HEK293 (cell line): ENCODE data around the gene METTL1.

Experiments used
- CTCF ChIA-PET: fragments of 350-600 bp; formaldehyde crosslinking; extraction: SDS; loops from one replicate; lab custom pipeline; 2021; ENCODE audit warnings: antibody characterized with exemption; lab: Yijun Ruan, JAX
- POLR2A ChIA-PET: fragments of 300-600 bp; formaldehyde crosslinking; extraction: SDS; loops from one replicate; lab custom pipeline; 2020; ENCODE audit warnings: antibody characterized with exemption, inconsistent platforms; lab: Yijun Ruan, JAX
- H3K27ac ChIP-seq: fragments of 200-500 bp; sonication (Bioruptor generic); 2 replicates; pipeline ENCODE4 v1.5.1; 2014; ENCODE audit warnings: low read depth, low read length, control low read depth, inconsistent platforms; ENCODE audit errors: extremely low read depth
- H3K36me3 ChIP-seq, 2 experiments: fragments of 200-500 bp in 1 of 2; sonication (Bioruptor generic) in 1 of 2; 1 replicate in 1 of 2; 2 replicates in 1 of 2; pipeline ENCODE4 v1.5.1; 2014 to 2017; ENCODE audit warnings: inconsistent platforms in 2 of 2, low read length in 2 of 2; ENCODE audit not compliant: control insufficient read depth in 2 of 2, insufficient read depth in 1 of 2
- H3K4me1 ChIP-seq: fragments of 200-500 bp; sonication (Bioruptor generic); 2 replicates; pipeline ENCODE4 v1.5.1; 2014; ENCODE audit warnings: mild to moderate bottlenecking, low read length, inconsistent platforms; ENCODE audit not compliant: control insufficient read depth, insufficient read depth
- H3K4me3 ChIP-seq: 2 replicates; pipeline ENCODE4 v1.5.1; 2011; ENCODE audit warnings: low read depth, mild to moderate bottlenecking, control low read depth, low read length, moderate library complexity
- H3K9me3 ChIP-seq: fragments of 200-500 bp; sonication (Bioruptor generic); 2 replicates; pipeline ENCODE4 v1.5.1; 2014; ENCODE audit warnings: low read depth, low read length, inconsistent platforms; ENCODE audit not compliant: control insufficient read depth, insufficient read depth
- MYNN ChIP-seq: fragments of 450-650 bp; formaldehyde crosslinking; IDR thresholded peaks from 2 replicates; pipeline ENCODE4 v1.5.1; 2016; ENCODE audit warnings: missing biosample characterization, missing genetic modification characterization, borderline replicate concordance
- SCRT2 ChIP-seq: fragments of 450-650 bp; formaldehyde crosslinking; IDR thresholded peaks from 2 replicates; pipeline ENCODE4 v1.5.1; 2016; ENCODE audit warnings: missing biosample characterization, missing genetic modification characterization
- SETDB1 ChIP-seq: IDR thresholded peaks from one replicate; pipeline ENCODE4 v1.6.1; 2017; ENCODE audit warnings: mild to moderate bottlenecking, low read length, moderate library complexity, mixed read lengths; ENCODE audit not compliant: insufficient read length
- ZFP69B ChIP-seq: fragments of 450-650 bp; formaldehyde crosslinking; IDR thresholded peaks from 2 replicates; pipeline ENCODE4 v1.5.1; 2016; ENCODE audit warnings: missing biosample characterization, missing genetic modification characterization
- ZNF341 ChIP-seq: fragments of 450-650 bp; formaldehyde crosslinking; IDR thresholded peaks from 2 replicates; pipeline ENCODE4; 2016; ENCODE audit warnings: low read depth, missing biosample characterization, missing genetic modification characterization
- ZNF48 ChIP-seq: fragments of 450-650 bp; formaldehyde crosslinking; IDR thresholded peaks from 2 replicates; pipeline ENCODE4 v1.5.1; 2016; ENCODE audit warnings: missing biosample characterization, missing genetic modification characterization
- ZNF596 ChIP-seq: fragments of 450-650 bp; IDR thresholded peaks from 2 replicates; pipeline ENCODE4 v1.5.0; 2018; ENCODE audit warnings: missing biosample characterization, mild to moderate bottlenecking, missing genetic modification characterization, moderate library complexity
- ZNF623 ChIP-seq: fragments of 450-650 bp; formaldehyde crosslinking; IDR thresholded peaks from 2 replicates; pipeline ENCODE4 v1.5.1; 2016; ENCODE audit warnings: missing biosample characterization, missing genetic modification characterization
- ZNF670 ChIP-seq: fragments of 450-650 bp; formaldehyde crosslinking; IDR thresholded peaks from 2 replicates; pipeline ENCODE4 v1.5.1; 2016; ENCODE audit warnings: missing biosample characterization, missing genetic modification characterization, low read depth
- ZNF747 ChIP-seq: fragments of 450-650 bp; formaldehyde crosslinking; IDR thresholded peaks from 2 replicates; pipeline ENCODE4 v1.5.1; 2016; ENCODE audit warnings: missing biosample characterization, missing genetic modification characterization
- TF ChIP-seq, protein P1 (sequence below): fragments of 450-650 bp; formaldehyde crosslinking; IDR thresholded peaks from 2 replicates; pipeline ENCODE4 v1.5.1; 2016; ENCODE audit warnings: missing biosample characterization, missing genetic modification characterization
- TF ChIP-seq, protein P2 (sequence below): IDR thresholded peaks from 2 replicates; pipeline ENCODE4 v1.6.1; 2011; ENCODE audit warnings: mild to moderate bottlenecking, low read depth, low read length, borderline replicate concordance
- TF ChIP-seq, protein P3 (sequence below): fragments of 450-650 bp; formaldehyde crosslinking; IDR thresholded peaks from 2 replicates; pipeline ENCODE4 v1.5.1; 2016; ENCODE audit warnings: missing biosample characterization, missing genetic modification characterization, borderline replicate concordance

The METTL1 gene

DNA sequence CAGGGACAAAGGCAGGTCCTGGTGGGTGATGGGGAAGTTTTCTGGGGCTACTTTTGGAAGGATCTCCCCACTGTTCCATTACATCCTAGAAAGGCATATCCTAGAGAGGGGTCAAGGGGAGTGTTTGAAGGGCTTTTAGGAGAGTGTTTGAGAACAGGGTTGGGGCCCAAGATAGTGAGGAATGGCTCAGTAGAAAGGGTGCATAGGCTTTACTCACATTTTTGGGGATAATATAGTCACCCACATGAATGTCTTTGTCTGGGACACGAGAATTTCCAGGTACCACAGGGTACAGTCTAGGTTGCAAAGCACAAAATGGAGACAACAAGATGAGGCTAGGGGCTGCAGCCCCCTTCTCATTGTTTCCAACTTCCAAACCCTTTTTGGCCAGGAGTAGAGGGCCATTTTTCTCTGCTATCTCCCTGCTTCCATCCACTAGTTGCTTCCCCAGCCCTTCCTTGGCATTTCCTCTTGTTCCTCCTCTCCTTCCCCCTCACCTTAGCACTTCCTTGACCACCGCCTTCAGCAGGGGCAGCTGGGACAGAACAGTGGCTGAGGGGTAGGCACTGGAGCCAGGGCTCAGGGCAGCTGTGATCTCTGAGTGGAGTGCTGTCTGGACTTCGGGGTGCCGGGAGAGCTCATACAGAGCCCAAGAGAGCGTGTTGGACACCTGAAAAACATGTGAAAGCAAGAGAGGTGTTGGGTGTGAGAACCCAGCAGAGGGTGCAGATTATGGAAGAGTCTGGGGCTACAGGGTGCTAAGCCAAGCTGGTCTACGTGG is 7.8 kb downstream of the METTL1 start:
- POLR2A ChIA-PET, result interaction anchor here (0.8 kb wide), 1 partner anchor 16 kb away, joined by 3 read pairs; no protein-coding TSS in a partner anchor

DNA sequence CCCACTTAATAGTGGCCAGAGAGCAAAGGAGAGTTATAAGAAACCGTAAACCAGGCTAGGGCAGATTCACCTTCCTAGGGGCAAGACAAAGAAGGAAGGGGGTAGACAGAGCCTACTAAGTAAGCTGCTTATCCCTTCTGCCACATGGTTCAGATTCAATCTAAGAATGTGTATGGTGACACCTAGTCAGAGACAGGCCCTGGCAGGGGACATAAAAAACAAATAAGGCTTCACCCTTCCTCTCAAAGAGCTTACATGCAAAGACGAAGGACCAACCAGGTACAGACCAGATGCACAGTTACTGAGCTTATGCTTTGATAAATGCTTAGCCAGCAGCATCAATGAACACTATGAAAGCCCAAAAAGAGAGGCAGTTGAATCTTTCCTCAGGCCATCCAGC is 9.4 kb downstream of the METTL1 start:
- no peak overlapping the region for H3K4me3 ChIP-seq
- CTCF ChIA-PET, result no interaction called here
- TF ChIP-seq, protein P1, sequence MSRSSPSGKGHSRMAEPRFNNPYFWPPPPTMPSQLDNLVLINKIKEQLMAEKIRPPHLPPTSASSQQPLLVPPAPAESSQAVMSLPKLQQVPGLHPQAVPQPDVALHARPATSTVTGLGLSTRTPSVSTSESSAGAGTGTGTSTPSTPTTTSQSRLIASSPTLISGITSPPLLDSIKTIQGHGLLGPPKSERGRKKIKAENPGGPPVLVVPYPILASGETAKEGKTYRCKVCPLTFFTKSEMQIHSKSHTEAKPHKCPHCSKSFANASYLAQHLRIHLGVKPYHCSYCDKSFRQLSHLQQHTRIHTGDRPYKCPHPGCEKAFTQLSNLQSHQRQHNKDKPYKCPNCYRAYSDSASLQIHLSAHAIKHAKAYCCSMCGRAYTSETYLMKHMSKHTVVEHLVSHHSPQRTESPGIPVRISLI (tag by site-specific recombination), result no peak
- no peak for TF ChIP-seq SCRT2 (tag by site-specific recombination)
- no peak for TF ChIP-seq SETDB1
- no peak for TF ChIP-seq ZNF623 (tag by site-specific recombination)
- TF ChIP-seq ZNF670 (tag by site-specific recombination), result no peak
- H3K9me3 ChIP-seq, result no peaks in the 10 kb centered on the region
- peaks cover 12% of the 10 kb centered on the region for H3K4me1 ChIP-seq
- H3K36me3 ChIP-seq, result peaks cover 7 to 39% of the 10 kb centered on the region in 2 experiments
- POLR2A ChIA-PET, result no interaction called here
- no peak overlapping the region for H3K27ac ChIP-seq

More for the DNA sequence above, 7.8 kb downstream of the METTL1 start:
- no peak overlapping the region for H3K4me3 ChIP-seq
- TF ChIP-seq SCRT2 (tag by site-specific recombination) (peak; percentile 60), ZNF48 (tag by site-specific recombination) (no peak), ZNF596 (no peak)
- CTCF ChIA-PET, result interaction anchor here (0.7 to 3.8 kb wide), 4 partner anchors 8 to 141 kb away, joined by 3 to 26 read pairs (median 3); partner anchors contain the start of genes MARCHF9 and TSFM
- no peak overlapping the region for H3K27ac ChIP-seq
- no peaks in the 10 kb centered on the region for H3K9me3 ChIP-seq
- peaks cover 0 to 32% of the 10 kb centered on the region in 2 experiments; a peak in 2 of 3 replicates for H3K36me3 ChIP-seq
- peaks cover 15% of the 10 kb centered on the region for H3K4me1 ChIP-seq

DNA sequence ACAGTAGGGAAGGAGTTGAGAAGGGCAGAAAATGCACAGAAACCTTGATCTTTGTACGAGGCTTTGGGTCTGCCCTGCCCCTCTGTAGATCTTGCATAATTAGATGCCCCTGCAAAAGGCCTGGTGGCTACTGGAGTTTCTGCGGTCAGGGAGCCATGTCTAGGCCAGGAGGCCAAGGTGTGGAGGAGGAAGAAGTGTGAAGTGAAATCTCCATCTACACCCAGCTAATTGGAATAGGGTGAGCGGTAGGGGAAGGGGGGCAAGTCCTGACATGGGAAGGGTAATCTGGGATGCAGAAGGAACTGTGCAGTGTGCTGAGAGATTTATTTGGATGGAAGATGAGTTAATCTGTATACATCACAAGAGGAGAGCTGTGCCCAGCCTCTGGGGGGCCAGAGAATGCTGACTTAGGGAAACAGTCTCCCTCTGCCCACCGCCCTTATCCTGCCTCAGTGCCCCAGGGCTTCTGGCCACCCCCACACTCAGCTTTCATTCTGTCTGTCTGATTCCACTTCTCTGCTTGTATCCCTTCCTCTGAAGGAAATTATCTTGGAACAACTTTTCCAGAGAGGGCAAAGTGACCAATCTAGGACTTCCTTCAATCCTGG is 10.4 kb downstream of the METTL1 start:
- POLR2A ChIA-PET, result interaction anchor here (1.2 kb wide), 1 partner anchor 17 kb away, joined by 3 read pairs; no protein-coding TSS in a partner anchor
- CTCF ChIA-PET, result interaction anchor here (0.6 to 0.7 kb wide), 2 partner anchors 15 to 41 kb away, joined by 3 read pairs; no protein-coding TSS in a partner anchor
- H3K36me3 ChIP-seq, result peaks cover 10 to 46% of the 10 kb centered on the region in 2 experiments
- no peak overlapping the region for H3K27ac ChIP-seq
- no peak overlapping the region for H3K4me3 ChIP-seq
- H3K4me1 ChIP-seq, result peaks cover 3% of the 10 kb centered on the region
- TF ChIP-seq ZNF341 (tag by site-specific recombination) (no peak), ZFP69B (no peak), MYNN (tag by site-specific recombination) (no peak), ZNF747 (tag by site-specific recombination) (no peak)
- TF ChIP-seq, protein P2, sequence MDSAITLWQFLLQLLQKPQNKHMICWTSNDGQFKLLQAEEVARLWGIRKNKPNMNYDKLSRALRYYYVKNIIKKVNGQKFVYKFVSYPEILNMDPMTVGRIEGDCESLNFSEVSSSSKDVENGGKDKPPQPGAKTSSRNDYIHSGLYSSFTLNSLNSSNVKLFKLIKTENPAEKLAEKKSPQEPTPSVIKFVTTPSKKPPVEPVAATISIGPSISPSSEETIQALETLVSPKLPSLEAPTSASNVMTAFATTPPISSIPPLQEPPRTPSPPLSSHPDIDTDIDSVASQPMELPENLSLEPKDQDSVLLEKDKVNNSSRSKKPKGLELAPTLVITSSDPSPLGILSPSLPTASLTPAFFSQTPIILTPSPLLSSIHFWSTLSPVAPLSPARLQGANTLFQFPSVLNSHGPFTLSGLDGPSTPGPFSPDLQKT, result no peak
- TF ChIP-seq, protein P3, sequence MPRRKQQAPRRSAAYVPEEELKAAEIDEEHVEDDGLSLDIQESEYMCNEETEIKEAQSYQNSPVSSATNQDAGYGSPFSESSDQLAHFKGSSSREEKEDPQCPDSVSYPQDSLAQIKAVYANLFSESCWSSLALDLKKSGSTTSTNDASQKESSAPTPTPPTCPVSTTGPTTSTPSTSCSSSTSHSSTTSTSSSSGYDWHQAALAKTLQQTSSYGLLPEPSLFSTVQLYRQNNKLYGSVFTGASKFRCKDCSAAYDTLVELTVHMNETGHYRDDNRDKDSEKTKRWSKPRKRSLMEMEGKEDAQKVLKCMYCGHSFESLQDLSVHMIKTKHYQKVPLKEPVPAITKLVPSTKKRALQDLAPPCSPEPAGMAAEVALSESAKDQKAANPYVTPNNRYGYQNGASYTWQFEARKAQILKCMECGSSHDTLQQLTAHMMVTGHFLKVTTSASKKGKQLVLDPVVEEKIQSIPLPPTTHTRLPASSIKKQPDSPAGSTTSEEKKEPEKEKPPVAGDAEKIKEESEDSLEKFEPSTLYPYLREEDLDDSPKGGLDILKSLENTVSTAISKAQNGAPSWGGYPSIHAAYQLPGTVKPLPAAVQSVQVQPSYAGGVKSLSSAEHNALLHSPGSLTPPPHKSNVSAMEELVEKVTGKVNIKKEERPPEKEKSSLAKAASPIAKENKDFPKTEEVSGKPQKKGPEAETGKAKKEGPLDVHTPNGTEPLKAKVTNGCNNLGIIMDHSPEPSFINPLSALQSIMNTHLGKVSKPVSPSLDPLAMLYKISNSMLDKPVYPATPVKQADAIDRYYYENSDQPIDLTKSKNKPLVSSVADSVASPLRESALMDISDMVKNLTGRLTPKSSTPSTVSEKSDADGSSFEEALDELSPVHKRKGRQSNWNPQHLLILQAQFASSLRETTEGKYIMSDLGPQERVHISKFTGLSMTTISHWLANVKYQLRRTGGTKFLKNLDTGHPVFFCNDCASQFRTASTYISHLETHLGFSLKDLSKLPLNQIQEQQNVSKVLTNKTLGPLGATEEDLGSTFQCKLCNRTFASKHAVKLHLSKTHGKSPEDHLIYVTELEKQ (tag by site-specific recombination), result no peak
- H3K9me3 ChIP-seq, result no peaks in the 10 kb centered on the region
